GM23338 (cell line): ENCODE data around the gene SHKBP1. TPM values are rescaled to one million over a fixed set of nuclear protein-coding genes. Genes with fewer than 3 reads are reported as not detected.
"Not testable (repeated sequence)": the region's sequence is repeated elsewhere in the genome, so short reads cannot be mapped to it uniquely, and the experiment has no call there.

ENCODE experiments used
- ATAC-seq: fragments of 200-7000 bp; cut with Tn5 transposase; 3 replicates; pipeline ENCODE4 v1.9.1; 2020
- DNase-seq: peaks from one replicate; pipeline ENCODE4 v3.0.0-alpha.2; 2015; ENCODE audit warnings: low spot score
- H2AFZ ChIP-seq: fragments of 200-600 bp; sonication (generic); 2 replicates; pipeline ENCODE4 v1.8.0; 2016; ENCODE audit warnings: antibody characterized with exemption, mild to moderate bottlenecking, moderate library complexity
- H3F3A ChIP-seq: fragments of 200-600 bp; sonication (generic); replicated peaks from 2 replicates; pipeline ENCODE4 v1.8.0; 2017; ENCODE audit warnings: antibody characterized with exemption, mixed run types, low read depth
- H3K27ac ChIP-seq: fragments of 200-600 bp; sonication (generic); 2 replicates; pipeline ENCODE4 v1.6.1; 2016; ENCODE audit warnings: low read depth
- H3K27me3 ChIP-seq: fragments of 200-600 bp; sonication (generic); 2 replicates; pipeline ENCODE4 v1.8.0; 2016; ENCODE audit warnings: mild to moderate bottlenecking, mixed run types, moderate library complexity; ENCODE audit not compliant: insufficient read depth
- H3K36me3 ChIP-seq: fragments of 200-600 bp; sonication (generic); 2 replicates; pipeline ENCODE4 v1.8.0; 2016; ENCODE audit warnings: mild to moderate bottlenecking; ENCODE audit not compliant: insufficient read depth
- H3K4me1 ChIP-seq: fragments of 200-600 bp; sonication (generic); 2 replicates; pipeline ENCODE4 v1.8.0; 2016; ENCODE audit warnings: mild to moderate bottlenecking, moderate library complexity; ENCODE audit not compliant: insufficient read depth
- H3K4me2 ChIP-seq: fragments of 200-600 bp; sonication (generic); 2 replicates; pipeline ENCODE4 v1.7.1; 2017; ENCODE audit warnings: mixed run types
- H3K4me3 ChIP-seq: fragments of 200-600 bp; sonication (generic); 2 replicates; pipeline ENCODE4 v1.6.1; 2016; ENCODE audit warnings: mixed run types
- H3K79me2 ChIP-seq: fragments of 200-600 bp; sonication (generic); replicated peaks from 2 replicates; pipeline ENCODE4 v1.8.0; 2017; ENCODE audit warnings: mild to moderate bottlenecking; ENCODE audit not compliant: insufficient read depth
- H3K9me2 ChIP-seq: fragments of 200-600 bp; sonication (generic); 2 replicates; pipeline ENCODE4 v1.8.0; 2017; ENCODE audit not compliant: insufficient read depth
- H4K20me1 ChIP-seq: fragments of 200-600 bp; sonication (generic); replicated peaks from 2 replicates; pipeline ENCODE4 v1.8.0; 2017; ENCODE audit warnings: mild to moderate bottlenecking; ENCODE audit not compliant: insufficient read depth
- H3K27ac Mint-ChIP-seq: 2 replicates; pipeline ENCODE4 v1.8.0; 2020; ENCODE audit warnings: inconsistent platforms, mild to moderate bottlenecking, moderate library complexity, mixed read lengths
- H3K27me3 Mint-ChIP-seq: 3 replicates; pipeline ENCODE4 v1.8.0; 2022; ENCODE audit warnings: low read depth, mild to moderate bottlenecking, moderate library complexity, mixed read lengths, inconsistent platforms; ENCODE audit not compliant: insufficient read depth, poor library complexity
- H3K36me3 Mint-ChIP-seq: 3 replicates; pipeline ENCODE4 v1.8.0; 2021; ENCODE audit warnings: low read depth, mild to moderate bottlenecking, inconsistent platforms, moderate library complexity, mixed read lengths
- H3K4me1 Mint-ChIP-seq: 3 replicates; pipeline ENCODE4 v1.8.0; 2020; ENCODE audit warnings: mild to moderate bottlenecking, inconsistent platforms, mixed read lengths
- H3K4me3 Mint-ChIP-seq: 3 replicates; pipeline ENCODE4 v1.8.0; 2021; ENCODE audit warnings: moderate library complexity, mild to moderate bottlenecking, inconsistent platforms, mixed read lengths
- H3K9me3 Mint-ChIP-seq: 3 replicates; pipeline ENCODE4 v1.8.0; 2020; ENCODE audit warnings: moderate library complexity, mild to moderate bottlenecking, inconsistent platforms, mixed read lengths
- CREB1 ChIP-seq: fragments of 250-450 bp; sonication (Bioruptor Pico); IDR thresholded peaks from 2 replicates; pipeline ENCODE4 v1.5.0; 2020; ENCODE audit warnings: low read depth, mild to moderate bottlenecking, moderate library complexity
- ETS1 ChIP-seq: IDR thresholded peaks from 2 replicates; pipeline ENCODE4 v1.6.1; 2016; ENCODE audit warnings: antibody characterized with exemption
- EZH2 ChIP-seq: fragments of 200-600 bp; sonication (generic); IDR thresholded peaks from one replicate; pipeline ENCODE4 v1.8.0; 2017; ENCODE audit warnings: antibody characterized with exemption, mild to moderate bottlenecking, low read depth; ENCODE audit not compliant: unreplicated experiment
- JUNB ChIP-seq: IDR thresholded peaks from one replicate; pipeline ENCODE4 v1.6.1; 2016; ENCODE audit warnings: antibody characterized with exemption; ENCODE audit not compliant: unreplicated experiment
- POLR2AphosphoS5 ChIP-seq: IDR thresholded peaks from 2 replicates; pipeline ENCODE4 v1.6.1; 2016; ENCODE audit warnings: antibody characterized with exemption, low read depth
- STAT1 ChIP-seq: IDR thresholded peaks from one replicate; pipeline ENCODE4 v1.6.1; 2016; ENCODE audit warnings: antibody characterized with exemption; ENCODE audit not compliant: unreplicated experiment
- ZNF331 ChIP-seq: fragments of 250-450 bp; sonication (Bioruptor Pico); IDR thresholded peaks from 2 replicates; pipeline ENCODE4 v1.5.0; 2020; ENCODE audit warnings: low read depth, mild to moderate bottlenecking, moderate library complexity
- ZNF462 ChIP-seq: fragments of 250-450 bp; sonication (Bioruptor Pico); IDR thresholded peaks from 2 replicates; pipeline ENCODE4 v1.5.0; 2020; ENCODE audit warnings: mild to moderate bottlenecking, moderate library complexity
- polyA plus RNA-seq: library from polyadenylated mRNA; unstranded; fragments of >200 nt; fragmentation: Nextera tagmentation; extraction: Ambion mirVana; gene quantifications from 2 replicates; pipeline ENCODE4 v1.2.1, GENCODE V29; 2016
- total RNA-seq: library from RNA; depleted of rRNA; stranded (reverse); fragments of >200 nt; shearing (Covaris generic); gene quantifications from 2 replicates; pipeline ENCODE4 v1.2.3, GENCODE V29; 2014

The SHKBP1 gene
- total and polyA plus RNA-seq, 2 experiments from 2014 or later, result 63.2 to 69.8 TPM

GRCh38 chr19:40546153-40546841 lies 30.4 kb upstream of the SHKBP1 start:
- peaks cover 26% of the 10 kb centered on the region for H3K27me3 Mint-ChIP-seq

GRCh38 chr19:40547190-40547589 lies 29.5 kb upstream of the SHKBP1 start:
- not testable (repeated sequence) for H3K79me2 ChIP-seq, H3F3A ChIP-seq, DNase-seq, H3K4me1 ChIP-seq, H3K27ac ChIP-seq, H3K9me3 Mint-ChIP-seq, H3K27ac Mint-ChIP-seq, H3K4me2 ChIP-seq, H3K36me3 ChIP-seq, H3K4me3 Mint-ChIP-seq, H3K9me2 ChIP-seq, H3K4me3 ChIP-seq, H3K4me1 Mint-ChIP-seq, H3K36me3 Mint-ChIP-seq, H2AFZ ChIP-seq, ATAC-seq, H4K20me1 ChIP-seq
- peaks cover 20% of the 10 kb centered on the region for H3K27me3 ChIP-seq
- H3K27me3 Mint-ChIP-seq, result peaks cover 26% of the 10 kb centered on the region

More at GRCh38 chr19:40546153-40546841, 30.4 kb upstream of the SHKBP1 start:
- peaks cover 20% of the 10 kb centered on the region for H3K27me3 ChIP-seq
- H3K9me2 ChIP-seq, H3K27ac Mint-ChIP-seq, H3K79me2 ChIP-seq, H3K4me1 ChIP-seq, H3F3A ChIP-seq, H2AFZ ChIP-seq, H3K36me3 ChIP-seq, H3K9me3 Mint-ChIP-seq, H3K4me1 Mint-ChIP-seq, DNase-seq, H3K27ac ChIP-seq, H4K20me1 ChIP-seq, H3K4me2 ChIP-seq, H3K4me3 Mint-ChIP-seq, ATAC-seq, H3K4me3 ChIP-seq, H3K36me3 Mint-ChIP-seq: not testable (repeated sequence)

GRCh38 chr19:40547836-40548235 lies 28.8 kb upstream of the SHKBP1 start:
- H3K4me3 ChIP-seq, result no peak overlapping the region
- H3K4me1 Mint-ChIP-seq, result peaks cover 3% of the 10 kb centered on the region; the same call in 2 of the 3 replicates
- H3K36me3 ChIP-seq, result no peaks in the 10 kb centered on the region
- no peak overlapping the region for H3K4me2 ChIP-seq
- H3K27me3 ChIP-seq, result peaks cover 26% of the 10 kb centered on the region
- H3F3A ChIP-seq, result peaks cover 6% of the 10 kb centered on the region; the same call in 1 of the 2 replicates
- no peaks in the 10 kb centered on the region; the same call in 1 of the 2 replicates for H4K20me1 ChIP-seq
- H3K79me2 ChIP-seq, result no peaks in the 10 kb centered on the region
- no peaks in the 10 kb centered on the region for H3K9me2 ChIP-seq
- H3K27ac ChIP-seq, result no peak overlapping the region
- peaks cover 2% of the 10 kb centered on the region; the same call in 1 of the 3 replicates for H3K36me3 Mint-ChIP-seq
- no peak overlapping the region for H2AFZ ChIP-seq
- ATAC-seq (no peak), DNase-seq (no peak)
- H3K4me3 Mint-ChIP-seq, result no peak overlapping the region
- H3K4me1 ChIP-seq, result peaks cover 5% of the 10 kb centered on the region; the same call in 1 of the 2 replicates
- peaks cover 8% of the 10 kb centered on the region for H3K9me3 Mint-ChIP-seq
- peaks cover 26% of the 10 kb centered on the region for H3K27me3 Mint-ChIP-seq
- H3K27ac Mint-ChIP-seq, result no peak overlapping the region
- no peak for TF ChIP-seq ZNF462 (CRISPR knock-in tag)
- TF ChIP-seq ZNF331 (CRISPR knock-in tag), result no peak
- TF ChIP-seq STAT1, result no peak
- TF ChIP-seq ETS1, result no peak
- TF ChIP-seq JUNB, result no peak
- no peak for TF ChIP-seq CREB1 (CRISPR knock-in tag)
- no peak for TF ChIP-seq POLR2AphosphoS5
- no peak for TF ChIP-seq EZH2
